GM18498 (cell line): Measurements from ENCODE around the gene DSC2.

Source experiments
- ATAC-seq: cut with Tn5 transposase; IDR thresholded peaks from one replicate; pipeline ENCODE4 v1.9.1; 2021; ENCODE audit warnings: mild to moderate bottlenecking, moderate library complexity; ENCODE audit not compliant: unreplicated experiment

DSC2 gene

GRCh38 chr18:31099450-31100230 is 2.6 kb downstream of the DSC2 start:
- no peak for ATAC-seq

DNA sequence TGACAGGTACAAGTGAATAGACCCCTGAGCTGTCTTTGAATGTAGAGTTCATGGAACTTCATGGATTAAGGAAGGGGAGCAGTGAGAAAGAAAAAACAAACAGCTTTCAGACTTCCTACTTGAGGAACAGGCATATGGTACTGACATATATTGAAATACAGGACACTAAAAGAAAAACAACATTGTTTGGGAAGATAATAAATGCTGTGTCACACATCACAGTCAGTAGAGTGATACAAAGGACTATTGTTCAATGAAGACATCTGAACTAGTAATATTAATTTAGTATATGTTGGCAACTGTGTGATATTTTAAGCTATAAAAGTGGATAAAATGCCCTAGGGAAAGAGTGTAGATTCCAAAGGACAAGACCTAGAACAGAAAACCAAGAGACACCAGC is 3.3 kb downstream of the DSC2 start:
- no peak for ATAC-seq

- no peak for ATAC-seq
Observed at GRCh38 chr18:31097666-31098065, 4.6 kb downstream of the DSC2 start.

DNA sequence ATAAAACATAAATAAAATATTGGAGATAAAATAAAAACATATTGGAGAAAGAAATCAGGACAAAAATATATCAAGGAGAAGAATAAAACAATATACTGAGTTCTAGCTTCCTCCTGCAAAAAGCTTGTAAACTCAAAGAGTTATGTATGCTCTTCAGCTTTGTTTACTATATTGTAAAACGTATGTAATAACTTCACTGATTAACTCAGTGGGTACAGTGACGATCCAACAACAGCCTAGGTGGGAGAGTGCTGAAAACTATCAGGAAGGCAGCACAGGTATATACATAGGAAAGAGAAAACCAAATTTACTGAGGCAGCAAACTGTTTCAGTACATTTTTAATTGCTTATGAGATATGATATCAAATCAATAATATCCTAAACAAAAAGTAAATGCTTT is 8.3 kb downstream of the DSC2 start:
- ATAC-seq, result no peak

GRCh38 chr18:31093294-31093693 is 8.9 kb downstream of the DSC2 start:
- ATAC-seq, result no peak

DNA sequence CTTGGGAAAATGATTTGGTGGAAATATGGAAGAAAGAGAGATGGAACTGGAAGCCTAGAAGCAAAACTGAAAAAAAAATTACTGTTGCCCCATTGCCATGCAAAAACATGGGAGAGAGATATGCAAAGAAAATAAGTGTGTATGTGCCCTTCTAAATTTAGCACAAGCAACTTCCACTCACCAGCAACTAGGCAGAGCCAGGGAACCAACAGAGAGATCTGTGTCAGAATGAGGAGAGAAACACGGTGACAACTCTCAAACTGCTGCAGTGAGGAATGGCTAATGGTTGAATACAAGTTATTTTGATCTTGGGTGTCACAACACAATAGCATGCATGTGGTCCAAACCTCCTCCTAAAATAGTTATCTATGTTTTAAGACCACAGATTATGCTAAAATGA is 10.9 kb downstream of the DSC2 start:
- ATAC-seq, result no peak

DNA sequence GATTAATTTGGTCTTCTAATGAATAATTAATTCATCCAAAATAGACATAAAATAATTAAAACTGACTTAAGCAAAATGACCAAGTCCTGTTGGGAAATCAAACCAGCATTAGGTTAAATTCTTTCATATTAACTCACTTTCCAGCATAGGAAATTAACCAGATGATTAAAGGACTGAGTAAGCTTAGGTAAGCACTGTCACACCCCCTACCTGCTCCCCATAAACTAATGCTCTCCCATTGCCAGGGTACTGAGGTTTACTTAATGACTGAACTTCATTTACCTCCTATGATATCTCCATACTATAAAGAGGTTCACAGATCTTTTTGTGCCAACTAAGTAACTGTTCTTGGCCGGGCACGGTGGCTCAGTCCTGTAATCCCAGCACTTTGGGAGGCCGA is 13.7 kb downstream of the DSC2 start:
- no peak for ATAC-seq

GRCh38 chr18:31079973-31080372 is 22.2 kb downstream of the DSC2 start:
- ATAC-seq, result no peak

DNA sequence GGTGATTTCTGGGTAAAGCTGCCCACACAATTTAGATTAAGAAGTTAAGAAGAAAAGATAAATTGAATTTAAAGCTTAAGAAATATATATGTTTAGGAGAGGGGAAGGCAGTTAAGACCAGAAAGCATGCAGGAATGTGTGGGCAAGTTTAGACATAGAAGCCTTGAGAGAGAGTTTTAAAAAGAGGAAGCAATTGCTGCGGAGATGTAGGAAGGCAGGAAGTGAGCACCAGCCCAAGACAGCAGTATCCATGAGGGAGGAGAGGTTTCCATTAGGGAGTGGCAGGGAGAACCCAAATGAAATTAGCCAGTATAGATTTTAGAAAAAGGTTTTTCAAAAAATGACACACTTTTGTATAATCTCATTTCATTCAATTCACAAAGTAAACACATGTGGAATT is 24.3 kb downstream of the DSC2 start:
- ATAC-seq, result no peak

DNA sequence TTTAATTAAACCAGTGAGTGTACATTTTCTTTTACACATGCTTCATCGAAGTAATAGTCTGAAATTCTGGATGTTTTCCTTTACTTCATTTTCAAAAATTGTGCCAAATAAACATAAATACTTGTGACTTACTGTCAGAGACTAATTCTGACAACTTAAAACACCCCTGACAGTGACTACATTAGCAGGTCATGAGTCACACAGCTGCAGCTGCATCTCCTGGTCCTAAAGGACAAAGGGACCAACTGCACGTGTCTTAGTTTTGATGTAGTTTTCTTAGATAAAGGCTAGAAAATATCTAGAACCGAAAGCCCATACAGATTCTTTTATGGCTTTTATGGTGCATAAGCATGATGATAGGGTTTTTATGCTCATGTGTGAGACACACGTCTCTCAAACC is 30.0 kb downstream of the DSC2 start:
- ATAC-seq, result no peak

DNA sequence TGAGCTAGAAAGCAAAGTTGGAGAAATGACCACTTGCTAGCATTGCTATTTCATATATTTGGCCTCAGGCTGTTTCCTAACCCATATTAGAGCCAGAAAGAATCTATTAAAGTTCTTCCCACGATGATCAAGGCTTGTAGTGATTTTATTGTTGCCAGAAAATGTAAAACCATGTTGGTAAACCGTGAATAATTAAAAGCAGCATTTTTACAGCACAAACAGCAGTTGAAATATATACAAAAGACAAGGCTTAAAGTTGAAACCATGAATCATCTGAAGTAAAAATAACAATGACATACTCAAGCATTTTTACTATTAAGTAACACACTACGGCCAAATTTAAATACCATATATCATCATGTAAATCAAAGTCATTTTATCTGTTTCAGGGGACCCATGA is 32.0 kb downstream of the DSC2 start:
- ATAC-seq, result no peak

- ATAC-seq, result no peak
Observed at GRCh38 chr18:31066266-31066665, 36.0 kb downstream of the DSC2 start.

DNA sequence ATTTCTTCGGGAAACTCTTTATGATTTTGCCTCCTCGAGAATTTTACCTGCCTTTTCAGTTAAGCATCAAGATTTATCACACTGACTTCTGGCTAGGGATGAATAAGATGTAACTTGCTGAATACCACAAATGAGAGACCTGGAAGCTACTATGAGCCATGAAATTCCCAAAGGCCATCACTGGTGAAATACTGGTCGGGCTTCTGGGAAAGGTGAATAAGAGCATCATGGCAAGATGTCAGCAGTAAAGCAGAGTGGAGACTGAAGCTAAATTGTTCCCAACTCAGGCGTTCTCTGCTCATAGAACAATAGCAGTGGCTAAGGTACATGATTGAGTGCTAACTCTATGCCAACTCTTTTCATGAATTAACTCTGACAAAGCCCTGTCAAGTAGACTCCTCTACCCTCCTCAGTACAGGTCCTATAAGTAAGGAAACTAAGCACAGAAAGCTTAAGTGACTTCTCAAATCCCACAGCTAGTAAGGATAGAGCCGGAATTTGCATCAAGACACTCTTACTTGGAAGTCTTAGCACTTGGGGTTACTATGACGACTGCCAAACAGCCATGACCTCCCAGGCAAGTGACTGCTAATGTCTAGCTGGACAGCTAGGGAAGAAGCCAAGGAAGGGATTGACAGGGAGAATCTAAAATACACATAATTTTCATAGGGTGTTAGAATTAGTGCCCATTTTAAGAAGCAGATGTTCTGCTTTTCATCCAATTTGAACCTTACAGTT is 37.0 kb downstream of the DSC2 start:
- ATAC-seq, result no peak

DNA sequence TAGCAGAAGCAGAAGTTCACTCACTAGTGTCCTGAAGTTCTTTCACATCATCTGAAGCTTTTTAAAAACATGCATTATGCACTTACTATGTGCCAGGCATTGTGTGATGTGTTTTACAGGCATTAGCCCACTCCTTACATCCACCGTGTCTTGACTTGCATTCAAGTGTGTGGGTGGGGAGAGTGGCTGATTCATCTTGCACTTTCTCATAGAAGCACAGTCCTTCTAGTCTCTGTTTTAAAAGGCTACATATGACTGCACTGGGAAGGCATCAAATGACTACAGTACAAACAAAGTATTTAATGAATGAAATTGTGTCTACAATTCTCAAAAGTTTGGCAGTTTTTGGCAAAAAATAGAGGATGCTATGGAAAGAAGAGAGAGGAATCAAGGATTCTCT is 38.1 kb downstream of the DSC2 start:
- ATAC-seq, result peak; percentile 71

GRCh38 chr18:31061945-31062344 is 40.3 kb downstream of the DSC2 start:
- ATAC-seq, result peak; percentile 50

- ATAC-seq, result no peak
Observed at GRCh38 chr18:31058897-31059296, 43.3 kb downstream of the DSC2 start.

DNA sequence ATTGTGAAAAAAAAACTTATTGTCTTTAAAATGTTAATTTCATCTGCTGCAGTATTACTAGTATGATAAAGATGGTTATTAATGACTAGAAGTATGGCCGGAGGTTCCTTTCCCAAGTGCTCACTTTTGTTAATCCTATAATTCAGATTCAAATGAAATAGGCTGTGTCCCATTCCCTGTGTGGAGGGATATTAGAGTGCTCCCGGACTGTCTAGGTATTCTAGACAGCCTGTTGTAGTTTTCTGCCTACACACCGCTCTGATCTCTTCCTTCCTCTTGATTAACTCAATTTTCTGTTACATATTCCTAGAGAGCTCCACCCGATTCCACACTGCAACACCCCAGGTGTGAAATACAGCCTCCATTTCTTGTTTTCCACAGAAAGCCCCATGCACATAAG is 44.3 kb downstream of the DSC2 start:
- no peak for ATAC-seq

GRCh38 chr18:31057051-31057450 is 45.2 kb downstream of the DSC2 start:
- no peak for ATAC-seq

- ATAC-seq, result no peak
Observed at GRCh38 chr18:31056296-31056695, 45.9 kb downstream of the DSC2 start.

DNA sequence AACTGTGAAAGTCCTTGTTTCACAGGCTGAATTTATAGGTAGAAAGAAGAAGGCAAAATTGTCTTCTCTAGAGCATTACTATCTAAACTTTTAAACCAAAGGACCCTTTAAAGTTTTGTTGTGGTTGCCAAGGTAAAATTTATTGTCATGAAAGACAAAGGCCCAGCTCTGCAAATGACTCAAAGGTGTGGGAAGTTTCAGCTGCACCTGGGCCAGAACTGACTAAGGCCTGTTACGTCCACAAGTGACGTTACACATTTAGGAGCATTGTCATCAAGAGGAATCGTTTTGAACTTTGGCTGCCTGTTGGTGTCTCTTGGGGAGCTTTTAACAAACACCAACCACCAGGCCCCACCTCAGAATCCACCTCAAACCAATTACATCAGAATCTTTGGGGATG is 51.6 kb downstream of the DSC2 start:
- ATAC-seq, result no peak

- no peak for ATAC-seq
Observed at GRCh38 chr18:31049189-31049588, 53.0 kb downstream of the DSC2 start.

GRCh38 chr18:31048216-31048615 is 54.0 kb downstream of the DSC2 start:
- ATAC-seq, result no peak

DNA sequence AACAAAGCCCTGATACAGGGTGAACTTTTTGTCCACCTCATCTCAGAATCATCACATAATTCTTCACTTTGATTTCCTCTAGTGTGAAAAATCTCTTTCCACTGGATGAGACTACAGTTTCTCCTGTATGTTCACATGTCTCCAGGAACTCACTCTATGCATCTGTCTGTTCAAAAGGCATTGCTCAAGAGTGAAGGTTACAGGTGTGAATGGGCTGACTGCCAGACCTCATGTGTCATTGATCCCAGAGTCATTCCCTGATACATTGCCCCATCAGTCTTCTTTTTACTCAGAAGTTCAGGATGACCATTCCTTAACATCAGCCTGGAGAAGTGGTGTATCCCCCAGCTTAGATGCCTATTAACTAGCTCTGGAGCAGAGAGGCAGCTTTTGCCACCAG is 55.3 kb downstream of the DSC2 start:
- no peak for ATAC-seq
